GM21737 (cell line): ENCODE results near the gene ARHGEF19.
"Not testable (repeated sequence)": the region's sequence is repeated elsewhere in the genome, so short reads cannot be mapped to it uniquely, and the experiment has no call there.

Experiments
- ATAC-seq: cut with Tn5 transposase; IDR thresholded peaks from one replicate; pipeline ENCODE4 v1.9.1; 2021; ENCODE audit warnings: mild to moderate bottlenecking, moderate library complexity; ENCODE audit not compliant: unreplicated experiment

The ARHGEF19 gene

DNA sequence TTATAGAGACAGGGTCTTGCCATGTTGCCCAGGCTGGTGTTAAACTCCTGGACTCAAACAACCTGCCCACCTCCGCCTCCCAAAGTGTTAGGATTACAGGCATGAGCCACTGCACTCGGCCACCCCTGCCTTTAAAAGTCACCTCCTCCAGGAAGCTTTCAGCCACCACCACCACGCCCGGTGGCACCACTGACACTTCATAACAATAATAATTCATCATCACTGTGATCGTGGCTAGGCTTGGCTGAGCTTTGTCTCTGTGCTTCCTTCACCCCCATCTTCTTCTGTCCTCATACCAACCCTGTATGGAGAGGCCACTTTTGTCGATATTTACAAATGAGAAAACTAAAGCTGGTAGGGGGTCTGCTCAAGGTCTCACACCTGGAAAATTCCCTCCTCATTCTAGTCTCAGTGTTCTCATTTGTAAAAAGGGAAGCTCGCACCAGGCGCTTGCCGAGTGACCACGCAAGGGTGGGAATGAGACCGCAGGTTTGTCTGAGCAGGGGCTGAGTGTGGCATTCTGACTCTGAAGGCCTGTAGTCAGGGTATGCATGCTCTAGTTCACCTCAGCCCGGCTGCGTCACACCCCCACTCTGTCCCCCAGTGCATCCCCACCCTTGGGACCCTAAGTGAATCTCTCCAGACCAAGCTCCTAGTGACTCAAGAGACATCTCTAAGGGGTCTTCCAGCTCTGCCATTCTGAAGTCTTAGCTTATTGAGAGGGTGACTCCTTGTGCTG lies 43.7 kb downstream of the ARHGEF19 start:
- no peak for ATAC-seq

DNA sequence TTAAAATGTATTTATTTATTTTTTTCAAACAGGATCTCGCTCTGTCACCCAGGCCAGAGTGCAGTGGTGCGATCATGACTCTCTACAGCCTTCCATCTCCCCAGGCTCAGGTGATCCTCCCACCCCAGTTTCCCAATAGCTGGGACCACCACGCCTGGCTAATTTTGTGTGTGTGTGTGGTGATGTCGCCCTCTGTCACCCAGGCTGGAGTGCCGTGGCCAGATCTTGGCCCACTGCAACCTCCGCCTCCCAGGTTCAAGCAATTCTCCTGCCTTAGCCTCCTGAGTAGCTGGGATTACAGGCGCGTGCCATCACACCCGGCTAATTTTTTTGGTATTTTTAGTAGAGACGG lies 44.3 kb downstream of the ARHGEF19 start:
- ATAC-seq, result not testable (repeated sequence)

DNA sequence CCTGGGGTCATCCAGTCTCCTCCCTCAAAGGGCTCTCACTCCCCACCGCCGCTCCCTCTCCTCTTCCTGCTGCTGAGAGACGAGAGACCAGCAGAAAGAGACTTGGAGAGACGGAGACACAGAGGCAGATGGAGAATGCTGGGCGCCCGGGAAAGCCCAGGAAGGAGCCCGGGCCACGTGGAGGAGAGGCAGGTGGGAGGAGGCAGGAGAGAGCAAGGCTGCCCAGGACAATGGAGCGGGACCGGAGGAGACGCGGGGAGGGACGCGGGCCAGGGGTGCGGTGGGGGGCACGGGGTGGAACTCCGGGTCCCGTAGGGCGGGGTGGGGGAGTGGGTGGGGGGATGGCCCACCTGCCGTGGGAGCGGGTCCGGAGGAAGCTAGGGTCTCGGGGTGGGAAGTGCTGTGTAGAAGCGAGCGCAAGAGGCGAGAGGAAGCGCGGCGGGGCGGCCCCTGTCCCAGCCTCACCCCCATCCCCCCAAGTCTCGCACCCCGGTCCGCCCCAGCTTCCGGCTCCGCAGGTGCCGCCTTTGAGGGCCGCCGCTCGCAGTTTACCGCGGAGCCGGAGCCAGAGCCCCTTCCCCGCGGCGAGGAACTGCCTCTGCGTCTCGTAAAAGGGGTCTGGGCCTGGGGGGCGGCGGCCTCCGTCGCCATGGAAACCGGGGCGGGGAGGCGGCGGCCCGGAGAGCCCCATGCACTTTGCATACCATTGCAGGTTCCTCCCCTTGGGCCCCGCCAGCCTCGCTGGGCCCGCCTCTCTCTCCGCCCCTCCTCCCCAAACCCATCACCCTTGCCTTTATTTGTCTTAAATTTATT lies 44.9 kb downstream of the ARHGEF19 start:
- ATAC-seq, result no peak

DNA sequence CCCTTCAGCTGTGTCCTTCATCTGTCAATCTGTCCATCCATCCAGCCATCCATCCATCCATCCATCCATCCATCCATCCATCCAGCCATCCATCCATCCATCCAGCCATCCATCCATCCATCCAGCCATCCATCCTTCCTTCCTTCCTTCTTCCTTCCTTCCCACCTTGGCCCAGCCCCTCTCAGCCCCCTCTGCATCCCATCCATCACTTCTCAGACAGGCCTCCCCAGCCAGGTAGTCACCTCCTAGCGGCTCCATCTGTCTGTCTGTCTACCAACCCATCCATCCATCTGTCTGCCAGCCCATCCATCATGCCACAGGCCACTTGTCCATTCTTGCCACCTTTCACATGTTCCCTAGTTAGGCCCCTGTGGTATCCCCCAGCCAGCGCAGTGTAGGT lies 46.3 kb downstream of the ARHGEF19 start:
- ATAC-seq, result no peak

DNA sequence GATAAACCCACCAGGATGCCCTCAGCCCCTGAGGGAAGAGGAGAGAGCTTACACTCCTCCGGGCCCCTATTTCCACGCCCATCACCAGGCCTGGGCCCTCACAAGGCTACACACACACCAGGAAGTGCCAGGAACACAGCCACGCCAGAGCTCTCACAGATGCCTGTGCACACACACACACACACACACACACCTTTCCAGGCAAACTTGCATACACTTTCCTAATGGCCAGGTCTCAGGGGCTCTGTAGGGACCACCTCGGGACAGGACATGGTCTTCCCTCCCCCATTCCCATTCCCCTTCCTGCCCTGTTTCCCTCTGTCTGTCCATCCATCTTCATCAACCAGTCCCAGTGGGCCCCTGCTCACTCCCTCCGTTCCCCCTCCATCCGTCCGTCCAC lies 46.9 kb downstream of the ARHGEF19 start:
- no peak for ATAC-seq

DNA sequence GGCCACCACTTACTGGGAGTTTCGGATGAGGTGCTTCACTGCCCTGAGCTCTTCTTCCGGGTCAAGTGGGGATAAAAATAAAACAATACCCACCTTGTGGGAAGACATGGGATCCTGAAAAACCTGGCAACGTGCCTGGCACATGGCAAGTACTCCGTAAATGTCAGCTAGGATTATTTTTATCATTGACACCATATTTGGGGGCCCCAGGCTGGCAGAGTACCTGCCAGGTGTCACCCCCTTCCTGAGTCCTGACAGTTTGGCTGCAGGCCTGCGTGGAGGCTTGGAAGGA lies 47.4 kb downstream of the ARHGEF19 start:
- ATAC-seq, result no peak

DNA sequence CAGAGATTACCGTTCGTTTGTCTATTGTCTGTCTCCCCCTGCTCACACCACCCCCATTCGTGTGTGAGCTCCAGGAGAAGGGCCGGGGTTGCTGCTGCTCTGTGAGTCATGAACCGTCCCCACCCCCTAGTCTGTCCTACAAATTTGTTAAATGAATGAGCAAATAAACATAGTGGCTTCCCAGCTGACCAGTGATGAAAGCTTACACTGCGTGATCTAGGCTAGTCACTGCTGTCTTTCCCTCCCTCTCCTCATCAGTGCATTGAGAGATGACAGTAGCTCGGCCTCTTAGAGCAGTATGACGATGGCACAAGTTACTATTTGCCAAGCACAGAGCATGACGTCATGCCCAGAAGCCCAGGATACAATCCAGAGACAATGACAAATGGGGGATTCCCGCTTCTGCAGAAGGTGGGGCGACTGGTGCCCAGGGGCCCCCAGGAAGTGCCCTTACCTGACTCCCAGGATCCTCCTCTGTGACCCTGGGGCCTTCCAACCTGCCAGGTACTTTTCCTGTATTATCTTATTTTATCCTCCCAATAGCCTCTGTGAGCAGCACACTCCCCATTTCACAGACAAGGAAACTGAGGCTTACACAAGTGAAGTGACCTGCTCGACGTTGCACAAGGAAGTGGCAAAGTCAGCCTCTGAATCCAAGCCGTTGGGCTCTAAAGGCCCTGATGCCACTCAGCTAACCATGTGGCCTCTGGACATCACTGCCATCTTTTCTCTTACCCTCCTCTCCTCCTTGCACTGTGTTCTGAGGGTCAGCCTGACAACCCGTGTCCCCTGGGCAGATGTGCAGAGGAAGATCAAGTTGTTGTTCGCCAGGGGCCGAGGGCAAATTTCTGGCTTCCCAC lies 48.0 kb downstream of the ARHGEF19 start:
- no peak for ATAC-seq

DNA sequence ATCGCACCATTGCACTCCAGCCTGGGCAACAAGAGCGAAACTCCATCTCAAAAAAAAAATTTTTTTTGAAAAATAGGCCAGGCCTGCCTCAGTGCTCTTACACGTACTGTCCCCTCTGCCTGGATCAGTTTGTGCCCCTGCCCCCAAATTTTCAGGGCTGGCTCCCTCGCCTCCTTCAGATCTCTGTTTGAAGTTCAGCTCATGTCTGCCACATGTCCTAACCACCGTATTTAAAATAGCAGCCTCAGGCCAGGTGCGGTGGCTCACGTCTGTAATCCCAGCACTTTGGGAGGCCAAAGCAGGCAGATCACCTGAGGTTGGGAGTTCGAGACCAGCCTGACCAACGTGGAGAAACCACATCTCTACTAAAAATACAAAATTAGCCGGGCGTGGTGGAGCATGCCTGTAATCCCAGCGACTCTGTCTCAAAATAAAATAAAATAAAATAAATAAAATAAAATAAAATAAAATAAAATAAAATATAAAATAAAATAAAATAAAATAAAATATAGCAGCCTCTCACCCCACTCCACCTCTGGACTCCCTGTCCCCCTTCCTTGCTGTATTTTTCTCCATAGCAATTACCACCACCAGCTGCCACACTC lies 48.7 kb downstream of the ARHGEF19 start:
- not testable (repeated sequence) for ATAC-seq

DNA sequence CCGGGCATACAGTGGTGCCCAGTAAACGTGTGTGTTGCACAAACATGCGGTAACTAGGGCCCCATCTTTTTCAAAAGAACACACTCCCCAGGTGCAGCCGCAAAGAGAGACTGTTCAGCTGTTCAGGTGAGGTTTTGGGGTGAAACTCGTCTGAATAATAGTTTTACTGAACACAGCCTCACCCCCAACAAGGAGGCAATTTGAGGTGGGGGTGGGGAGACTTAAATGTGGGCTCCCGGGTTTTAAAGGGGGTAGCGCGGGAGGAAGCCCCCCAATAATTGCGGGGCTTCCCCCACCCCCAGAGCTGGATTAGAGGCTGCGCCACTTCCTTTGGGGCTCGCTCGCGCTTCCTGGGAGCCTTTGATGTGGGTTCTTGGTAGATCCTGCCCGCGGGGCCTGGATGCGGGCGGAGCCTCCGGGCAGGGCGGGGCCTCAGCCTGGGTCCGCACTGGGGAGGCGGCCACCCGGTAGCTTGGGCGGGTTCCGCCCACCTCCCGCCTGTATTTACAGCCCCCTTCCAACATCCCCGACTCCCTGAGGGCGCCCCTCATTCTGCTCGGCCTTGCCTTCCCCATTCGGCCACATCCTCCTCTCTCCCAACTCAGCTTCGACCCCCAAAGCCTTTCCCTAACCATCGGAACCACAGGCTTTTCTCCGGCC lies 50.2 kb downstream of the ARHGEF19 start:
- no peak for ATAC-seq

DNA sequence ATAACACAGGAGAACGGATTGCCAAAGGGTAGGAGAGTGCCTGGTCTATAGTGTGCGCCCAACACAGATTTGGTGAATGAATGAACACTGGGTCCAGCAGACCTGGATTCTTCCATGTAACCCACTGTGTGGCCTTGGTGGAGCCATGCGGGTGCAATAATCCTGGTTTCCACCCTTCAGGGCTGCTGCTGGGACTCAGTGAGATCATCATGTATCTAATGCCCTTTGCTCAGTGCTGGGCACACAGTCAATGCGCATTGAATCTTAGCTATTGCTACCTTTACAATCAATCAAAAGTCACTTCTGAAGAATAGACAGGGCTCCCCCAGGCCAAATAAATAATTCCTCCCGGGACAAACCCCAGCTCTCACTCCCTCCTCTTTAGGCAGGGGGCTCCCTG lies 50.7 kb downstream of the ARHGEF19 start:
- no peak for ATAC-seq

DNA sequence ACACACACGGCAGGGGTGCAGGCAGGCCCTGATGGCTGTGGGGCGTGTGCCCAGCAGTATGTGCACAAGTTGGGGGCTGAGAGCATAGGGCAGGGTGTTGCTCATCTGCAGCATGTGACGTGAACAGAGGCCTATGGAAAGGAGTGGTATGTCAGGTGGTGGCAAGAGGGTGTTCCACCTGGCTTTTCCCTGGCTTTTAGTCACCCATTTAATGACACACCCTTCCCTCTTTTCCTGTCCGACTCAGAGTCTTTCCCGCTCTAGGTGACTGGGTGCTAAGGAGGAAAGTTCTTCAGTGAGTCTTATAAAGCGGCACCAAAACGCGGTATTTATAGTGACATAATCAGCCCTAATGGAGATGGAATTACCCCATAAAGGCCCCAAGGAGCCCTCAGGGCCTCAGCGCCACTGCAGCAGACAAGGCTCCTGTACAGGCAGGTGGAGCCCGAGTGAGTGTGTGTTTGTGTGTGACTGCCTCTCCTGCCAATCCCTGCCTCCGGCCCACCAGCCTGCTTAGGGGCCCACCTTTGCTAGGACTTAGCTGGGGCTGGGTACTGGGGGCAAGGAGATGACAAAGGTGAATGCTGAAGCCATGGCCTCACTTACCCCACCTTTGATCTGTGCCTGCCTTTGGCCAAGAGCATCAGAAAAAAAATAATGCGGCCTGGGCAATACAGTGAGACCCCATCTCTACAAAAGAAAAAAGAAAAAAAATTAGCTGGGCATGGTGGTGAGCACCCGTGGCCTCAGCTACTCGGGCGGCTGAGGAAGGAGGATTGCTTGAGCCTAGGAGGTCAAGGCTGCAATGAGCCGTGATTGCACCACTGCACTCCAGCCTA lies 53.2 kb downstream of the ARHGEF19 start:
- no peak for ATAC-seq

DNA sequence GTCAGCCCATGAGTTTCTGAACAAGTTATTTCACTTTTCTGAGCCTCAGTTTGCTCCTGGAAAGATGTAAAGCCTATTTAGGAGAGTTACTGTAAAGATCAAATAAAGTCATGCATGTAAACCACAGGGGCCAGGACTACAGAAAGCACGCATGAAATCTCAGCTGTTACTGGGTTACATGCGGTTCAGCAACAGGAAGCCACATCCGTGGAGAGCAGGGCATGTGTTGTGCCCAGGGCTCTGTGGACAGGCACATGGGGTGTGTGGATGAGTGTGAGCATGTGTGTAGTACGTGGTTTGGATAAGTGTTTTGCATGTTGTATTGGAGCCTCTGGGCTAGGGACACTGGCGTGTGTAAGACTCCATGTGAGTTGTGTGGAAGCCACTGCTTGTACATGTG lies 54.4 kb downstream of the ARHGEF19 start:
- no peak for ATAC-seq

DNA sequence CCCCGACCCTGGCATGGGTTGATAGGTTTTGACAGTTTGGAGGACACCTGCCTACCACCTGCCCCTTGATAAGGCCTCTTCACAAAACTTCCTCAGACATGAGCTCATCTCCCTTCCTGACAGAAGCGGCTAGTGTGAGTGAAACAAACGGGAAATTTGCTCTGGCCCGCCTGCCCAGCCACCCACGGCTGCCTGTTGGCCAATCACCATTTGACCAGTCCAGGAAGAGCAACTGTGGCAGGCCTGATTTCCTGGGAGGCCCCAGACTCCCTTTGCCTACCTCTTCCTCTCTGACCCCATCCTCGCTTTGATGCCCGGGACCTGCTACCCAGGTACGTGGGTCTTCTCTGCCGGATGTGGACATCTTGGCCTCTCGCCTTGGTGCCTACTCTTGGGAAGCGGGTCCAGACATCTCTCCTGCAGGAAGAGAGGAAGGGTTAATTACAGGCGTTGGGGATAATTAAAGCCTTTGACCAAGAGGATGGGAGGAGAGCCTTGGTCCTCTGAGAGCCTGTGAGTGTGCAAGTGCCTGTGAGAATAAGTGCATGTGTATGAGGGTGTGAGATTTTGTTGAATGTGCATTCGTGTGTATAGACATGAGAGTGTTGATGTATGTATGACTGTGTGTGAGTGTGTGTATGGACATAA lies 55.5 kb downstream of the ARHGEF19 start:
- no peak for ATAC-seq

DNA sequence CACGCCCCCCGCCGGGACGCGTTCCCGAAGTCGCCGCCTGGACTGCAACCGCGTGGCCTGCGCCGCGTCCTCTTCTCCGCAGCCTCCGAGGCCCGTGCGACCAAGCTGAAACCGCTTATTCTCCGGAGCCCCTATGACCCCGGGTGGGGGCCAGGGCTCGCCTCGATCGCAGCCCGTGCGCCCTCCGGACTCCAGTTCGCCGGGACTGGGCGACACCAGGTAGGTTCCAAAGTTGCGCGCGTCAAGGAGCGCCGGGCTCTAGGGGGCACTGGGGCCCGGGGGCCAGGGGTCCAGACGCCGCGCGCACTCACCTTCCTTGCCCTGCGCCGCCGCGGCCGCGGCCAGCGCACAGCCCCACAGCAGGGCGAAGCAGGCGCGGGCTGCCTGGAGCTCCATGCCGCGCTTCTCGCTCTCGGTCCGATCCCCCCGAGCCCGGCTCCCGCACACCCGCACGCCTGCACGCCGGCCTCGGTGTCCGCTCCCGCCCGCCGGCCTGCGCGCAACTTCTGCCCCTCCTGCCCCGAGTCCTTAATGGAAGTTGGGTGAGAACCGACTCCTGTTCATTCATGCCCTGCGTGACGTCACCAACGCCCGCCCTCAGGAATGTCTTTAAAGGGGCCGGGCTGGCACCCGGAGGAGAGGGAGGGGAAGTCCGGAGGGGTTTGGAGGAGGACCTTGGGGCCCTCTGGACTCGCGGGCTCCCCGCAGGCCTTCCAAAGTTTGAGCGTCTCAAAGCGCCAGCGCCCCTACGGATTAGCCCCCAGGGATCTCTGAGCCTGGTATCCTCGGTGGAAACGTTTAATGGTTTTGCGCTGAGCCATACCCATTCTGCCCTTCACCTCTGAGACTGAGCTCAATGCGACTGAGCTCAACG lies 56.7 kb downstream of the ARHGEF19 start, which contains the start of gene EPHA2:
Gene EPHA2 (minus strand): TSS at position 533 of the 874 bp plus-strand sequence. CDS start 137 bp downstream, at position 396.
- no peak for ATAC-seq

DNA sequence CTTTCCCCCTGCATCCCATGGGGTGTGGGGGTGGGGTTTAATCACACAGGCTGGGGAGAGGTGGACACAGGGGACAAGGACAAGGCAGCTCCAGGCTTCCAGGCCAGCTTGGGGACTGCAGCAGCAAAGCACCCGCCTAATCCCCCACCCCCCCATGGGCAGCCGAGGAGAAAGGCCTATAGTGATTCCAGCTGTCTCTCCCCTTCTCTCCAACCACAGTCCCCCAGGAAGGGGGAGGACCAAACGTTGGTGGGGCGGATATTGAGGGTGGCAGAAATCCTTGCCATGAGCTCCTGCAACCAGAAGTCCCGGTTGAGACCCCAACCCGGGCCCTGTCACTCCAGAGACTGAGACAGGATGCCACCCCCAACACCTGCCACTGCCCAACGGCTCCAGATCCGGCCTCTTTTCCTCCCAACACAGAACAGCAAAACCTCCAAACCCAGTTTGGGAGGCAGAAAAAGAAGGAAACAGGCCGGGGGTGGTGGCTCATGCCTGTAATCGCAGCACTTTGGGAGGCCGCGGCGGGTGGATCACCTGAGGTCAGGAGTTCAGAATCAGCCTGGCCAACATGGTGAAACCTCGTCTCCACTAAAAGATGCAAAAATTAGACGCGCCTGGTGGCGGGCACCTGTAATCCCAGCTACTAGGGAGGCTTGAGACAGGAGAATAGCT lies 58.3 kb downstream of the ARHGEF19 start:
- no peak for ATAC-seq

DNA sequence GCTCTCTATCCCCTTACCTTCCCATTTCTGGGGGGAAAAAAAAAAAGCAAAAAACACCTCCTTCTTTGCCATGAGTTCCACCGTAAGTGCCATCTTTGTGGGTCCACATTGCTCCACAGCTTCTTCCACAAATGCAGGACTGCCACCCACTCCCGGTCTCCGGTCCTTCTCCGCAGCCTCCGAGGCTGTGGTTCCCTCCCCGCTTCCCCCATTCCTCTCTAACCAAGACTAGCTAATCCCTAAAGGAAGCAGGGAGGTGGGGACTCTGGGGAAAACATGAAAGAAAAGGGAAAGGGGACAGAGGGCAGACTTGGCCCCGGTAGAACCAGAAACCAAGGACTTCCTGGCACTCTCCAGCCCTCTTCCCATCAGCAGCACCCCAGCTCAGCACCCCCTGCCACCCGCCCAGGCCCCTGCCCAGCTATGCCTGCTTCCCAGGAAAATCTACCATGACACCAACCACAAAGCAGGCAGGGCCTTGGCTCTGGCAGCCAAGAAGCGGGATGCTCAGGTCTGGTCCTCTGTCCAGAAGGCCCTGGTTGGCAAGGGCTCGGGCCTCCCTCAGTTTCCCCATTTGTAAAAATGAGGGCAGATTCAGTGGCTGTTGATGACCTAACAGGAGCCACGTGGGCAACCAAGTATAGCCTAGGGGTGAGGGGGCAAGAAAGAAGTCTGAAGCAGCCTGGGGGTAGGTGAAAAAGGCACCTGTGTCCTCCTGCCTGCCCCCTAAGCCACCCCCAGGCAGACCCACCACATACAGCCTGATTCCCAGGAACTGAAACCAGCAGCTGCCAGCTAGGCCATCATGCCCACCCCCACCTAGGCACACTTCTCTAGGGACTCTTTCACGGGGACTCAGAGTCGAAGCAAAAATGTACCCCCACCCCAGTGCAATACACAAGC lies 59.1 kb downstream of the ARHGEF19 start:
- ATAC-seq, result no peak
